ENCODE results near the gene CPSF3.

DNA sequence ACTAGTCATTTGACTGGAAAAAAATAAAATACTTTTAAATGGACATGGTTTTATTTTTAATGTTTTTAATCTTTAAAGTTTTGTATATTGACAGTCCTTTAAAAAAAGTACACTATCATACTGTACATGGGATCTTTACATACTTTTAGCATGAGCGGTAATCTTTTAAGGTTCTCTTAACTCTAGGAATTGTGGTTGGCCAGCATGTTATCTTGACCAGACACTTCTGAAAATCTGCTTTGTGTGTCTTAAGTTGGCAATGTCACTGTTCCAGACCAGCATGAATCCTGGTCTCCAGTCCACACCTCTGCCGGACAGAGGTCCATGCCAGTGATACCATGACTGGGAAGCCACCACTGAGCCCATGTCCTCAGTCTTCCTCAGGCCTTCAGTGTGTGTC, 17.8 kb upstream of the CPSF3 start:
- TF ChIP-seq MAFF (IDR thresholded peaks at IDR 0.05; ENCODE audit: low read length) (no peak), EP300 (IDR thresholded peaks at IDR 0.05; ENCODE audit: low read length) (no peak), KLF1 (tag; IDR thresholded peaks at IDR 0.05) (no peak), ZZZ3 (IDR thresholded peaks at IDR 0.05) (no peak), JUNB (CRISPR knock-in tag; conservative IDR thresholded peaks at IDR 0.05) (no peak), TAF1 (IDR thresholded peaks at IDR 0.05; ENCODE audit: control insufficient read depth, extremely low read depth, insufficient read depth, low read length, severe bottlenecking) (no peak), ZNF146 (CRISPR knock-in tag; IDR thresholded peaks at IDR 0.05; ENCODE audit: unreplicated experiment) (no peak)
- TF ChIP-seq, protein P1, sequence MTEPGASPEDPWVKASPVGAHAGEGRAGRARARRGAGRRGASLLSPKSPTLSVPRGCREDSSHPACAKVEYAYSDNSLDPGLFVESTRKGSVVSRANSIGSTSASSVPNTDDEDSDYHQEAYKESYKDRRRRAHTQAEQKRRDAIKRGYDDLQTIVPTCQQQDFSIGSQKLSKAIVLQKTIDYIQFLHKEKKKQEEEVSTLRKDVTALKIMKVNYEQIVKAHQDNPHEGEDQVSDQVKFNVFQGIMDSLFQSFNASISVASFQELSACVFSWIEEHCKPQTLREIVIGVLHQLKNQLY (CRISPR knock-in tag; conservative IDR thresholded peaks at IDR 0.05) = no peak
- TF ChIP-seq, protein P2, sequence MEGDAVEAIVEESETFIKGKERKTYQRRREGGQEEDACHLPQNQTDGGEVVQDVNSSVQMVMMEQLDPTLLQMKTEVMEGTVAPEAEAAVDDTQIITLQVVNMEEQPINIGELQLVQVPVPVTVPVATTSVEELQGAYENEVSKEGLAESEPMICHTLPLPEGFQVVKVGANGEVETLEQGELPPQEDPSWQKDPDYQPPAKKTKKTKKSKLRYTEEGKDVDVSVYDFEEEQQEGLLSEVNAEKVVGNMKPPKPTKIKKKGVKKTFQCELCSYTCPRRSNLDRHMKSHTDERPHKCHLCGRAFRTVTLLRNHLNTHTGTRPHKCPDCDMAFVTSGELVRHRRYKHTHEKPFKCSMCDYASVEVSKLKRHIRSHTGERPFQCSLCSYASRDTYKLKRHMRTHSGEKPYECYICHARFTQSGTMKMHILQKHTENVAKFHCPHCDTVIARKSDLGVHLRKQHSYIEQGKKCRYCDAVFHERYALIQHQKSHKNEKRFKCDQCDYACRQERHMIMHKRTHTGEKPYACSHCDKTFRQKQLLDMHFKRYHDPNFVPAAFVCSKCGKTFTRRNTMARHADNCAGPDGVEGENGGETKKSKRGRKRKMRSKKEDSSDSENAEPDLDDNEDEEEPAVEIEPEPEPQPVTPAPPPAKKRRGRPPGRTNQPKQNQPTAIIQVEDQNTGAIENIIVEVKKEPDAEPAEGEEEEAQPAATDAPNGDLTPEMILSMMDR (IDR thresholded peaks at IDR 0.05 in 2 of 3, conservative IDR thresholded peaks at IDR 0.05 in 1 of 3; ENCODE audit: insufficient read depth in 2 of 3, low read depth in 1 of 3, low read length in 3 of 3) = no peak
- TF ChIP-seq, protein P3, sequence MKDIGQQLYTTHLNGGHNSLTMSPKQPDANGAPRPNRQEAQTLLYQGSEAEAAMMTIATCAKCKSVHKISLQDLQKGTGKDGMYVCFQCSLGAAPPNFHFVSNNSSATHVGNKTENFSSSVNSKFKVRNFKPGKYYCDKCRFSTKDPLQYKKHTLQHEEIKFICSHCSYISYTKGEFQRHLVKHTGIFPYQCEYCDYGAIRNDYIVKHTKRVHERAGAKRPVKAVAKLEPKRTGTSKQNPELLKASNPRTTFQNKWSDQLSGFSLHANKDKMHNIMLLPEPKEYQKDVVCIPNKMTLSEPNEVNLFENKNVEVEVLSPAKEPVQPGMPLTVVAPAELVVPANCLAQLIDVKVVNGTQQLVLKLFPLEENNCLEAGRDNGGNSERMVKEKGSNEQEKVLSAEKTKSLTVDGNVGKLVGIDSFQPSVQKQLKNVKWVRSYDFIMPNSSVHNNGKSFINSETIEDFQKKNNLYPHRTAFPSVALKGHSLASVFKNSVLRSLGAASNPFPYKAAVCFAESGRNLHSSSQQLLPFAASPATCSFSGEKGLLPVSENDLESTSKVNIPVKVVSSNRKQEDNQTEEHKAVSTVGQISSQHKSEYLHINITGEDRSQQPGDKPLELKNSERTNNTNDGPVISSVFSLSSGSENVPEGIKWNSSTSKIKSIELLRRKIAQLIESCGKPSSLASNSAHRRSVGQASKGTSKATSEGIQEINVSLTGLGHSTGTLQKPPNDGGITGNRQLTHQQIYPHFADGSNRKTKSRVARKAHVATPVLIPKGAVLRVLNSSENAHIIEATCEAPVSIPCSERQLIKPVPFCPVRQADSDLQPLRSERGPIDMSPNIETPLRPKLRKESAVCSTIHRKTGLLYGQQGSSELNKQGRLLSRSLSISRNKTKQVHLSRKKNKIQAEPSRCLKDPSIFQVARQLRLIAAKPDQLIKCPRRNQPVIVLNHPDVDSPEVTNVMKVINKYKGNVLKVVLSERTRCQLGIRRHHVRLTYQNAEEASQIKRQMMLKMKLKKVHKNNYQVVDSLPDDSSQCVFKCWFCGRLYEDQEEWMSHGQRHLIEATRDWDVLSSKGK (CRISPR knock-in tag; IDR thresholded peaks at IDR 0.05) = no peak
